ENCODE measurements around the gene AUNIP.

The AUNIP gene

DNA sequence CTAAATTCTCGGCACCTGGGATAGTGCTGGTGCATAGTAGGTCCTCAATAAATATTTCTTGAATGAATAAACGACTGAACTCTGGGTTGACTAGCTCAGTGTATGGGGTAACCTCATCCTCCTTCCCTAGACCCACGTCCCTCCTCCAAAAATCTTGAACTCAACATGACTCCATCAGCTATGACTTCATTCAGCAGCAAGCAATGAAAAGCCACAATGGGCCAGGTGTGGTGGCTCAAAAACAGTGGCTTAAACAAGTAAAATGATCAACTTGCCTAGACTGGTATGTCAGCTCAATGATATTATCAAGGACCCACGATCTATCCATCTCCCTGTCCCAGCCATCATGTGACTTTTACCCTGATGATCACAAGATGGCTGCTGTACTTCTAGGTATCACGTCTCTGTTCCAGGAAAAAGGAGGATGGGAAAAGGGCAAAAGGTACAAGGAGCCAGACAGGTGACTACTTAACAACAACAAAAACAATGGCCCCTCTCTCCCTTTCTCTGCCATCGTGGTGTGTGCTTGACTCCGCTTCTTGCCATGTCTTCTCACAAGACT, 29.2 kb upstream of the AUNIP start:
- DNase-seq (ENCODE audit: low read depth): no peak

DNA sequence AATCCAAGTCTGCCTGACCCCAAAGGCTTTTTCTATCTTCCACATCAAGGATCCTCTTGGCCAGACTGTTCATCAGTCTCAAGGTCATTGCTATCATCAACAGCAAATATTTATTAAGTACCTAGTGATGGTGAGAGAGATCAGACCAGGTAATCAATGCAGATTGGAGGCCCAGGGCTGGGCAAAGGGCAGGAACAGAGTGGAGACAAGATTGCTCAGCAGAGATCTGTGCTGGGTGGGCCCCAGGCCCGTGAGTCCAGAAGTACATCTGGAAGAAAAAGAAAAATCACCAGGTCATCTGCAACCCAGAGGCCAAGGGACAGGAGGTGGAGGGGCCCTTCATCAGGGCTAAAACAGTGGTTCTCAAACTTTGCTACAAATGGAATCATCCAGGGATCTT, 26.3 kb upstream of the AUNIP start:
- no peak for DNase-seq (ENCODE audit: low read depth)

DNA sequence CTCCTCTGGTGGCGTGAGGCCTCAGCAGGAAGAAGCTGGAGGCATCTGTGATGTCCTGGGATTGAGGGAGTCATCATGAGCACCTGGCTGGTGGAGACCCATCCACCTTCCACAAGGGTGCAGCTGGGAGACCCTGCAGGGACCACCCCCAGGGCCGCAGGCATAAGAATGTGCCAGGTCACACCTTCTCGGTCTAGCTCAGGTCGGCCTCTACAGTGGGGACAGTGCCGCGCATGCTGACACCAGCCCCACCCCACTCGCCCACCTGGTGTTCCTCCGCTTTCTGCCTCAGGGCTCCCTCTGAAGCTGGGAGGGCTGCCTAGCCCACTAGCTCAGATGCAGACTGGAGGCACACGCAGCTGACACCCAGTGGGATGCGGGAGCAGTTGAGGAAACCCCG, 22.0 kb upstream of the AUNIP start:
- no peak for DNase-seq (ENCODE audit: low read depth)

DNA sequence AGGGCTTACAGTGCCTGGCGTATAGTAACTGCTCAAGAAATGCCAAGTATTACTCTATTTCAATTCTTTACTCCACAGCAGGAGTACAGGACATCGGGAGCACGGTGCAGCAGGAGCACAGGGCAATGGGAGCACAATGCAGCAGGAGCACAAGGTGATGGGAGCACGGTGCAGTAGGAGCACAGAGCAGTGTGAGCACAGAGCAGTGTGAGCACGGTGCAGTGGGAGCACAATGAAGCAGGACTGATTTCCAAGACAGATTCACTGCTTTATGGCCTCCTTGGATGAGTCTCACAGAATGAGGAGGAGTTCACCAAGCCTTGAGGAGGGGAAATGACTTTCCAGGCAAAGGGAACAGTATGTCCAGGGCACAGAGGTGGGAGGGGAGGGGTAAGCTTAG, 21.3 kb upstream of the AUNIP start:
- DNase-seq (ENCODE audit: low read depth): no peak

DNA sequence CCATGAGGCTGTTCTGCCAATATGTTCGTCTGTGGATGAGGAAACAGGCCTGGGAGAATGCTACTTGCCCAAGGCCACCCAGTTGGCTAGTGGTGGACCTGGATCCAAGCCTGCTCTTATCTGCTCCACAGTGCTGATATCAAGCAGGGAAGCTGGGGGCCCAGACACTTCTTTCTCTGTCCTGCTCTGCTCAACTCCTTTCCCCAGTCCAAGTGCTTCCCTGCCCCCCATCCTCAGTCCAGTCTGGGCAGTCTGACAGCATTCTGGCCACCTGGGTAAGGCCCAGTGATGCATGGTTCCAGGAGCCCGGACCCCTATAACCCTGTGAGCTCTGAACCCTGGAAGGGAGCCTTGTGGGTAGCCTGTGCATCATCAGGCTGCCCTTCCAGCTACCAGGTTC, 20.4 kb upstream of the AUNIP start:
- DNase-seq (ENCODE audit: low read depth): no peak

DNA sequence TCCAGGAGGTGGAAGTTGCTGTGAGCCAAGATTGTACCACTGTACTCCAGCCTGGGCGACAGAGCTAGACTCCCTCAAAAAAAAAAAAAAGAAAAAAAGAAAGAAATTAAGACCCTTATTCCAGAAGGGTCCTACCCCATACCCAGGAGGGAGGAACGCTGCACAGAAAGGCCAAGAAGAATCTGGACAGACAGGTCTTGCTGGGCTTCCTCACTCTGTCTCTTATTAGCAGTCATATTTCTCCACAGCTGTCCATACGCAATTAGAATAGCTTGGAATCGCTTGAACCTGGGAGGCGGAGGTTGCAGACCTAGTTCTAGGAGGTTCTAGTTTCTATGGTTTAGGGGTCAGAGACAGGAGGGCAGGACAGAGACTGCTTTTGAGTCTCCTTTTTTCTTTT, 19.4 kb upstream of the AUNIP start:
- DNase-seq (ENCODE audit: low read depth): no peak

DNA sequence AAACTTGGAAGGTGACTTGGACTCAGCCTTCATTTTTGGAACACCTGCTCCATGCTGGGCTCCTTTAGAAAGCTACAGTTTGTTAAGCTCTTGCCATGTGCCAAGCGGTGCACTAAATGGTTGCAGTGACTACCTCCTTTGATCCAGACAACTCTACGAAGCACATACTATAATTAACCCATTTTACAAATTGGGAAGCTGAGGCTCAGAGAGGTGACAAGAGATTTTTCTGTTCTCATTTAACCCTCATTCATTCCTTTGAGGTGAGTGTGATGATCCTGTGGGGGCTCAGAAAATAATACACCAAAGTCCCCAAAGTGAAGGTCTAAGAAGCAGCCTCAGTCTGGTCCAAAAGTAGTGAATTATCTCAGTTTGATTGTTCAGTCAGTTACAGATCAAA, 17.9 kb upstream of the AUNIP start:
- no peak for DNase-seq (ENCODE audit: low read depth)

DNA sequence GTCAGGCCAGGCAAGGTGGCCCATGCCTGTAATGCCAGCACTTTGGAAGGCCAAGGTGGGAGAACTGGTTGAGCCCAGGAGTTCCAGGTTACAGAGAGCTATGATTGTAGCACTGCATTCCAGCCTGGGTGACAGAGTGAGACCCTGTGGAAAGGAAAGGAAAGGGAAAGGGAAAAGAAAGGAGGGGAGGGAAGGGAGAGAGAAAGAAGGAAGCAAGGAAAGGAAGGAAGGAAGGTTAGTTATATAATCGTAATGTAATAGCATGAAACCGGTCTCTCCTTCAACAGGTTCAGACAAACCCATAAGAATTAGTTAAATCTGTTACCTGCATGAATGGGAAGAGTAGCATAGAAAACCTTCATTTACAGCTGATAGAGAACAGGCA, 17.4 kb upstream of the AUNIP start:
- no peak for DNase-seq (ENCODE audit: low read depth)

DNA sequence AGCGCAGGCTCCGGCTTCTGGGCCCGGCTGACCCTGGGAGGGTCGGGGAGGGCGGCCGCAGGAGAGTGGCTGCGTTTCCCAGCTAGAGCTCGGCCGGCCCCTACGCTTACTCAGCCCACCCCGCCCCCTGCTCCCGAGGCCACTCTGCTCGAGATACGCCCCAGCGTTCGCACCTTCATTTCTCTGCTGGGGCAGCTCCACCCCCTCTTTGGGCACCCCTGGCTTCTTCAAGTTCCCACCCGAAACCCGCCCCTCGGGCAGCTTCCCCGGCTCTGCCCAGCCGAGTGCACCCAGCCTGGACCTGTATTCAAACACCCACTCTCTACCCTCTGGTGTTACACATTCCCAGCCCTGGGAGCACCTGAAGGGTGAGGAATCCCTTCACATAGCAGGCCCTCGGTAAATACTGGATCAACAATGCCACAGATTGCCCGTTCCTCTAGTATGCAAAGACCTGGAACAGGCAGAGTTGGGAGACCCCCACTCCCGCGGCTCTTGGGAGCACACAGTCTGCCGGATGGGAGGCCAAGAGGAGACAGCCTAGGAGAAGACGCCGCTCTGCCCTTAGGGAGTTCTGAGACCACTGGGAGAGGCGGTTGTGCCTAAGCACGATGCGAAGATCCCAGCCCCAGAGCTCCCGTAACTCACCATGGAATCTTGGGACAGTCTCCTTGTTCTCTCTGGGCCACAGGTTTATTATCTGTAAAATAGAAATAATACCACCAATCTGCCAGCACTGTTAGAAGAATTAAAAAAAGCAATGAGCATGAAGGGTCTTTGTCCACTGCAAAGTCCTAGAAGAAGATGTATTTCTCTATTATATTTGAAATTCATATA, 16.8 kb upstream of the AUNIP start:
- DNase-seq (ENCODE audit: low read depth): no peak

DNA sequence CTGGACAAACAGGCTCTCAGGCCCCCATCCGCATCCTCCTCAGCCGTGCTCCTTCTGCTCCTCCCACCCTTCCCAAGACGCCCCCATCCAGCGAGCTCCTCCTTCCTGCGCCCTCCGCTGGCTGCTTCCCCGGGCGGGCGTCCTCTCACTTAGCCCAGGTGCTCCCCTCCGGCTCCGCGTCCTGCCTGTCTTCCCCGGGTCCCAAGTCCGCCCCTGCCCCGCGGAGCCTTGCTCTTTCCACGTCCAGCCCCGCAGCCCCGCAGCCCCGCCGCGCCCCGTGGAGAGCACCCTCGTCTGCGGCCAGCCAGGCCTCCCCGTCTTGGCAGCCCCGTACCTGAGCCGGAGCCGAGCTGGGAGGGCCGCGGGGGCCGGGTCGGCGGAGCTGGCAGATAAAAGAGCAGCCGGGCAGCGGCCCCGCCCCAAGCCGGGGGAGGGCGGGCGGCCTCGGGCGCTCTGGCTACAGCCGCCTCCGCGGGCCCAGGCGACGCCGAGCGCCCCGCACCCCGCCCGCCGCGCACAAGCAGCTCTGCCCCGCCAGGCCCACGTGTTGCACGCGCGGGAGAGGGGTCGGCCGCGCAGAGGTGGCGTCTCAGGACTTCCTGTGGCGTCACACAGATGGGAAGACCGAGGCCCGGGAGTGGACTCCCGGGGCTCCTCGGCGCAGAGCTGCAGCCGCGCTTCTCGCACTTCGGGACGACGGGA, 16.0 kb upstream of the AUNIP start, which contains the start of gene PAQR7:
Gene PAQR7, minus strand, starts transcription at position 555 of the 702 bp plus-strand sequence. CDS start 11,869 bp downstream, outside the sequence.
- DNase-seq (ENCODE audit: low read depth): no peak

DNA sequence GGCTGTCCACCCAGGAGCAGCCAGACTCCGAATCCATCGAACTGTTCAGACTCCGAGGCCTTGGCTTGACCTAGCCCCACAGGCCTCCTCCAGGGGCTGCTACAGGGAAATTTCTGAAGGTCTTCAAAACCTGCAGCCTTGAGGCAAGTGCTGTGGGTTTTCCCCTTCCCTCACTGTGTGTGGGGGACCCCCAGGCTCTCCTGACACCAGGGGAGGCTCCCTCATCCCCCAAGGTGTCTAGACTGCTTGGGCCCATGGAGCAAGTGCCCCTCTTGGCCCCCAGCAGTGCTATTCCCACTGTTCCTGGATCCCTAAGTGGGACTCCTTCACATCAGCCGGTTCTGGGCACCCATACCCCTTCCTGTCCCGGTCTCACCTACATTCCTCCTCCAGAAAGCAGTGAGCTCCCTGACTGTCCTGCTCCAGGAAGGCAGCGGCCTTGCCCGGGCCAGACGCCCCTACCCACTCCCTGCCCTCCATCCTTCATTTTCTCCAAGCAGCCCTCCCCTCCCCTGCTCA, 15.4 kb upstream of the AUNIP start:
- no peak for DNase-seq (ENCODE audit: low read depth)

DNA sequence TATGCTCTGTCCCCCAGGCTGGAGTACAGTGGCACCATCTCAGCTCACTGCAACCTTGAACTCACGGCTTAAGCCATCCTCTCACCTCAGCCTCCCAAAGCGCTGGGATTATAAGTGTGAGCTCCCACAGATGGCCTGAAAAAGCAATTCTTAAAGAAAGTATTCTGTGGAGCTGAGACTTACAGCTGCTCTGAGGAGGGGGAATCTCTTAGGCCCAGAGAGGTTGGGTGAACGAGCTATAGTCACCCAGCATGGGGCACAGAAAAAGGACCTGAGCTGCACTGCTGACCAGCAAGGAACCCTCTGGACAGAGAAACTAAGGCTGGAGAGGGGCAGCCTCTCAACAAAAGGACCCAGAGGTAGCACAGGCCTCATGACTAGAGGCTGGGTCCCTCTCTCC, 15.0 kb upstream of the AUNIP start:
- no peak for DNase-seq (ENCODE audit: low read depth)

DNA sequence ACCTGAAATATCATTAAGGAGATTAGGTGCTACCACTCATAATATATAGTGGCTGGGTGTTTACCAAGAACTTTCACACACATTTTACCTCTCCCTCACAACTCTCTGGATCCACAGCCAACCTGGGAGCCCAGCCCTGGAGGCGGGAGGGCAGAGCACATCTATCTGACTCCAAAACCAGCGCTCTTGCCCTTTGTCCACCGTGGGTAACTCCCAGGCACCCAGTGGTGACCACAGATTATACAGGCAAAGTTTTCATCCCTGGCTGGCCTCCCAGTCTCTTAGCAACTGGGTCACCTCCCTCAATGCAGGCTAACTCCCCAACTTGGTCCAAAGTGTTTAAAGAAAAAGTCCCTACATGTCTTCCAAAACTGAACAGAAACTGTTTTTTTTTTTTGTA, 13.9 kb upstream of the AUNIP start:
- no peak for DNase-seq (ENCODE audit: low read depth)

DNA sequence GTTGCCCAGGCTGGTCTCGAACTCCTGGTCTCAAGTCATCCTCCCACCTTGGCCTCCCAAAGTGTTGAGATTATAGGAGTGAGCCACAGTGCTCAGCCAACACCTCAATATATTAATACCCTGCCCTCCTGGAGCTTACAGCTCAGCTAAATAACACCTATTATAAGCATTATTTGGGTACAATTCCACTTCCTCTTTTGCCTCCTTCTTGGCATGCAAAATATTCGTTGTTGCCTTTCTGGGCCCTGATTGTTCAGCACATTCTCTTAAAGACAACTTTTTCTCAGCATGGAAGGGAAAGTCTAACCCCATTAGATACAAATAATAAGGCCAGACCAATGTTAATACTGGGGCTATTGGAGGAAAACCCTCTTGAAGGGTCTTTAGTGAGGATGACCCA, 13.5 kb upstream of the AUNIP start:
- DNase-seq (ENCODE audit: low read depth): no peak

DNA sequence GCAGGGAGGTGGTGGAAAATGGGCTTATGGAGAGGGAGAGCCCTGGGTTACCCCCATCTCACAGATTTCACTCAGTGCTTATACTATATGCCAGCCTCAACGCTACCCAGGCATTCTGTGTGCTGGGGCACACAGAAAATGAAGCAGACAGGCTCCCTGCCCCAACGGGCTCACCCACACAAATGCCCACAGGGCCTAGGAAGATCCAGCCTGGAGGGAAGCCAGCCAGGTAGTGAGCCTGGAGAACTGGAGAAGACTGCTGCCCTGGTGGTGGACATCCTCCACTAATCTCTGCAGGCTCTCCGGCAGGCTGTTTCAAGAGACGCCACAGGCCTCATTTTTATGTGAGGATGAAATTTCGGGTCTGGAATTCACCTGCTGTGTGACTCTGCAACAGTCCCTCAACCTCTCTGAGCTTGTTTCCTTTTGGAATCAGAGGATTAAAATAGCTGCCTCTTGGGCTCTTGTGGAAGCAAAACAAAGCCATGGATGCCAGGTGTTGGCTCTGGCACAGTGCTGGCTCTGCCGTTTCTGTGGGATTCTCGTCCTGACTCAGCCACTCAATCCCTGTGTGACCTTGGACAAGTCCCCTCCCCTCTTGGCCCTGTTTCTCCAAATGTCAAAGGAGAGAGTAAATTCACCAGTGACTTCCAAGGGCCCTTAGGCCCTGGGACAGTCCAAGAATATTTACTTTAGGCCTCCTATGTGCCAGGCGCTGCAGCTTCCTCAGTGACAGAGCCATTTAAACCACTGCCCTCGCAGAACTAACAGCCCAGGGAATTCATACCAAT, 12.6 kb upstream of the AUNIP start:
- no peak for DNase-seq (ENCODE audit: low read depth)

DNA sequence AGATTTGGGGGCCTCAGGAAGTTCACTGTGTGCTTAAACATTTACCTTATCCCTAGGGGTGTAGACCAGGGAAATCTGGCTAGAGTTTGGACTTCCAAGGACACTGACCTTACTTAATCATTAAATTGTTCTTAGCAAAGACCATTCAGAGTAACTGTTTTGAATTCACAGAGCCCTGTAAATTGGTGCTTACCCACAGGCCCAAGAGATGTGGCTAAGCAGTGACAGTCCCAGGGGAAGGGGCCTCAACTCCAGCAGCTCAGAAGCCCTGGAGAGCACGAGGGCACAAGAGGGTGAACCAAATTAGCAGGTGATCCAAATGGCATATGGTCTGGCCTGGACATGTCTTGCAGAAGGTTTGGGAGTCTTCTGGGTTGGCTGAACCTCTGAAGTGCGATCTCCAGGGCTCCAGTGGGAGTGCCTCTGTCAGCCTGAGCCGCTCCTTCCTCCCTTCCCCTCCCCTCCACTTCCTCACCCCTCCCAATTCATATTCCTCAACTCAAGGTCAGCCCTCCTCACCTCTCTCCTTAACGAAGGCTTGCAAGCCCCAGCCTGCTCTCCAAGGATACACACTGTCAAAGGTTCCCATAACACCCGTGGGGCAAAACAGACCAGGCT, 11.9 kb upstream of the AUNIP start:
- no peak for DNase-seq (ENCODE audit: low read depth)

DNA sequence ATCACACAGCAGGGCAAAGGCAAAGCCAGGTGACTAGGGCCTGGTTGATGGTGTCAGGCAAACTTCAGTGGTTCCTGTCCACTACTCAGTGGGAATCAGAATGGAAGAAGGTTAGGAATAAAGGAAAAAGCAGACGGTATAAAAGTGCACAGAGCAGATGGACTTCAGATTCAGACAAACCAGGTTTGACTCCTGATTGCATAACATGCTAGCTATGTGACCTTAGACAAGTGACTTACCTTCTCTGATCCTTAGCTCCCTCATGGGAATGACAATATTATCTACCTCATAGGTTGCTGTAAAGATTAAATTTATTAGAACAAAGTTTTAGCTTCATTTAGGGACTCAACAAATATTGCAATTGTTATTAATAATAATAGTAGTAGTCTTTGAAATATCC, 11.4 kb upstream of the AUNIP start:
- no peak for DNase-seq (ENCODE audit: low read depth)

DNA sequence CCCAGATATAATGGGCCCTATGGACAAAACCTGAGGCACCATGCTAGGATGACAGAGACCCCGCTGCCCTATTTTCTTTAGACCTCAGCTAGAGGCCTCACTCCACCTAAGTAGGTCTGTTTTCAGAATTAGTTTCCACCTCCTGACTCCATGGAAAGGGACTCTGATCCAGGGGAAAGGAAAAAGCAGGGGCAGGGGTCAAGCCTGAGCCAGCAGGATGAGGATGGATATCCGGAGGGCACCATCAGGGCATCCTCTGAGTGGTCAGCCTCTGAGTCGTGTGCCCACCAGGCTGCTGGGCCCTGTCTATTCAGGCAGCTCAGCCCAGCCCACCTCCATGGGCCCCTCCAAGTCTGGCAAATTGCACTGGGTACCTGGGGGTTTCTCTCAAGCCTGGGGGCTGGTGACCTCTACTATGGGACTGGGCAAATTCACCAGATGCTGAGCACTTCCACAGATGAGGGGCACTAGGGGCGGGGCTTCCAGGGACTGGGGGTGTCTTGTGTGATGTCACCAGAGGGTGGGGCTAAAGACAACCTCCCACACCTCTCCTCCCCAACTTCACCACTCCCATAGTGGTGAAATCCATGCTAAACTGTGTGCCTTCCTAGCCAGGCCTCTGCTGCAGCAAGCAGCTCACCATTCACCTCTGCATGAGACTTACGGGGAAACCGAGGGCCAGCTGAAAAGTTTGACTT, 10.8 kb upstream of the AUNIP start:
- no peak for DNase-seq (ENCODE audit: low read depth)

DNA sequence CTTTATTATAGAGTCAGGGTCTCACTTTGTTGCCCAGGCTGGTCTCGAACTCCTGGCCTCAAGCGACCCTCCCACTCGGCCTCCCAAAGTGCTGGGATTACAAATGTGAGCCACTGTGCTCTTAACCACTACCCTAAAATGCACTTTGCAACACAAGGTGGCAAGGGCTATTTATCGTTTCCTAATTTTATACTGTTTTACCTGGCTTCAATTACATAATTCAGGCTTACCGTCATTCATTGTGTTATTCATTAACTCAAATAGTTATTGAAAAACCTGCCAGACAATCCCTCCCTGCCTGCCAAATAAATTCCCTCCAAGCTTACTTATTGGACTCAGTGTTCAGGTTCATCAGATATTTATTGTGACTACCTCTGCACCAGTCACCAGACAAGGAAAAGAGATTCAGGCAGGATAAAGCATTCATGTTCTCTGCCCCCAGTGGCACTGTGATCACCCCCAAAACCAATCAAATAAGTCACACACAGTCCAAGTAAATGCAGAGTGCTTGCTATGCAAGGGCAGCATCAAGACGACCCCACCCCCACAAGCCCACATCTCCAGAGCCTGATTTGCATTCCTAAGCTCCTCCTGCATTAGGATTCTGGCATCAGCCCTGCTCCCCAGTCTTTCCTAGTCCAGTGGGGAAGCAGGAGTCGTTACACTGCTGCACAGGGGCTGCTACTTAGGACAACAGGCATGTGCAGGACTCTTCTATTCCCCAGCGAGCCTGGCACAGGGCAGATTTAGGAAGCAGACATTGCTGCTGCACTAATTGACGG, 8.1 kb upstream of the AUNIP start:
- no peak for DNase-seq (ENCODE audit: low read depth)

DNA sequence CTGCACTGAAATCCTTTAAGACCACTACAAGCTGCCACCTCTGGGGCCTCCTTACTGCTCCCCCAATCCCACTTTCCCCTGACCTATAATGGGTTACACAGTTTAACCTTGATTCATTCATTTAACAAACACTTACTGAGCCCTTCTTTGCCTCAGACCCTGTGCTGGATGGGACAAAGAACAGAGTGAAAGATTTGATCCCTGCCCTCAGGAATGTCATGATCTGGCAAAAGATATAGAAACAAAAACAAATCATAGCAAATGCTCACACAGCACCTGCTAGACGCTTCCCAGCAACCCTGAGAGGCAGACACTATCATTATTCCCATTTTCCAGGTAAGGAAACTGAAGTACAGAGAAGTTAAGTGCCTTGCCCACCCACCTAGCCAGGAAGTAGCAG, 7.0 kb upstream of the AUNIP start:
- DNase-seq (ENCODE audit: low read depth): no peak
